NCI-H82 treated with DMSO at 0.1 percent for 48 hours (cell line): Measurements from ENCODE around the gene ARHGDIA.
"Not testable (repeated sequence)": the region's sequence is repeated elsewhere in the genome, so short reads cannot be mapped to it uniquely, and the experiment has no call there.

Experiments
- DNase-seq: peaks from one replicate; lab custom pipeline; 2025; ENCODE audit not compliant: unreplicated experiment; lab: John Stamatoyannopoulos, UW

Gene ARHGDIA

DNA sequence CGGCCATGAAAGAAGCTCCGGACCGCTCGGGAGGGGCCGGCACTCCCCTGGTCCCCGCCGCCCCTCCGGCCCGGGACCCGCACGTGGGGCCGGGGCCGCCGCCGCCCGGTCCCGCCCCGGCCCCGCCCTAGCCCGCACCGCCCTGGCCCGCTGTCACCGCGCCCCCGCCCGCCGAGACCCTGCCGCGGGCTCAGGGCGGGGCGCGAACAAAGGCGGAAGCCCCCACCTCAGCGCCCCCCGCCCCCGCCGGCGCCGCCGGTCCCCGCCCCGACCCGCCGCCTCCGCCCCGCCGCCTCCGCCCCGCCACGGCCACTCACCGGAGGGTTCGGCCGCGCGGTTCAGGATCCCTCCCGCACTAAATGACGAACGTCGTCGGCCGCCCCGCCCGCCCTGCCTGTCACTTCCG is at the start of gene ARHGDIA:
TSS of gene ARHGDIA (minus strand) at position 357 of the 406 bp plus-strand sequence. CDS start 1,407 bp downstream, outside the sequence.
- DNase-seq = no peak

- DNase-seq = no peak
Observed at GRCh38 chr17:81918832-81919545, 47.9 kb upstream of the ARHGDIA start.

- not testable (repeated sequence) for DNase-seq
Observed at GRCh38 chr17:81918333-81918669, 47.2 kb upstream of the ARHGDIA start.

- peak; percentile 34 for DNase-seq
Observed at GRCh38 chr17:81917565-81918332, 46.6 kb upstream of the ARHGDIA start, which contains the start of gene SIRT7. Gene SIRT7 (minus strand): TSS chr17:81918176. CDS start chr17:81918131, 45 bp downstream.

DNA sequence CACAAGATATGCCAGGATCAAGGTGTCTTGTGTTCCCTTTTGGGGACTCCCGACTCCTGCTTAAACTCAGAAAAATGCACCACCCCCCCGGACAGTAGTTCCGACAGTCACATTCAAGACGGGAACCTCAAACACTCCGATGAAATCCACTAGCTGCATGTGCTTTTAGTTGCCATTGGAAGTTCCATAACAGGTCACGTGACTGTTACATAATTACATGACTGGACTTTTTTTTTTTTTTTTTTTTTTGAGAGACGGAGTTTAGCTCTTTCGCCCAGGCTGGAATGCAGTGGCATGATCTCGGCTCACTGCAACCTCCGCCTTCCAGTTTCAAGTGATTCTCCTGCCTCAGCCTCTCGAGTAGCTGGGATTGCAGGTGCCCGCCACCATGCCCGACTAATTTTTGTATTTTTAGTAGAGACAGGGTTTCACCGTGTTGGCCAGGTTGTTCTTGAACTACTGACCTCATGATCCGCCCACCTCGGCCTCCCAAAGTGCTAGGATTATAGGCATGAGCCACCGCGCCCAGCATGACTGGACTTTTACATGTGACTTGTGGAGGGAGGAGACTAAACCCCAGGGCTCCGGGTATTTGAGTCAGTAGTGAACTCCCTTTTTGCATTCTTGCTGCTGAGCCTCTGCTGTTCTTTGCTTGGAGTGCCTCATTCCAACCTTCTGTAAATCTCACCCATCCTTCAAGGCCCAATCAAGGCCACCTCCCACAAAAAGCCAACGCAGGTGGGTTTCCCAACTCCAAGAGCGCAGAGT is 45.3 kb upstream of the ARHGDIA start:
- no peak for DNase-seq

GRCh38 chr17:81915331-81915730 is 44.2 kb upstream of the ARHGDIA start:
- DNase-seq = no peak

- DNase-seq = no peak
Observed at GRCh38 chr17:81914103-81914850, 43.1 kb upstream of the ARHGDIA start.

DNA sequence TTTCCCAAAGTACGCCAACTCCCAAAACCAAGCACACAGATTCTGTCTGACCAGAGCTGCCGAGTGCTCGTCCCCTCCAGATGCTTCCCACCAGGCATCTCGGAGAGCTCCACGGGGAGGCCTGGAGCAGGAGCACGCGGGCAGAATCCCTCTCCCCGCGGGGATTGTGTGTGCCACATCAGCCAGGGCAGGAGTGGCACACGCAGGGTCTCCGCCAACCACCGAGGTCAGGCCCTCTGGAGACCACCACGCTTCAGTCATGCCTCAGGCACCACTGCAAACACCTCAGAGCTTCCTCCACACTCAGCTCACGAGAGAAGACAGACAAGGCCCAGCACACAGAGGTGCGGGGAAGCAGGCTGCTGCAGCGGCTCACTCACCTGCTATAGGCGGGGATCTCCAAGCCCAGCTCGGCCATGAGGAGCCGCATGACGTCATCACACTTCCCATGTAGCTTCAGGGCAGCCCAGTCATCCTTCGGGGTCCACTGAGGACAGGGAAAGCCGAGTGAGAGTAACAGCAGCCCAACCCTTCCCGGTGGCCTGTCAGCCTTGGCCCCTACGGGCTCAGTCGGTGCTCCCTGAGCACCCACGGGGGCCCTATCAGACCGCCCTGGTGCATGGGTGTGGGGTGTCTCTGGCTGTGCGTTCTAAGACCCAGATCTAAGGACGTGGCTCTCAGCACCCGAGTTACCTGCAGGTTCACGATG is 42.4 kb upstream of the ARHGDIA start:
- DNase-seq = no peak

GRCh38 chr17:81912441-81913309 is 41.5 kb upstream of the ARHGDIA start:
- DNase-seq = no peak

DNA sequence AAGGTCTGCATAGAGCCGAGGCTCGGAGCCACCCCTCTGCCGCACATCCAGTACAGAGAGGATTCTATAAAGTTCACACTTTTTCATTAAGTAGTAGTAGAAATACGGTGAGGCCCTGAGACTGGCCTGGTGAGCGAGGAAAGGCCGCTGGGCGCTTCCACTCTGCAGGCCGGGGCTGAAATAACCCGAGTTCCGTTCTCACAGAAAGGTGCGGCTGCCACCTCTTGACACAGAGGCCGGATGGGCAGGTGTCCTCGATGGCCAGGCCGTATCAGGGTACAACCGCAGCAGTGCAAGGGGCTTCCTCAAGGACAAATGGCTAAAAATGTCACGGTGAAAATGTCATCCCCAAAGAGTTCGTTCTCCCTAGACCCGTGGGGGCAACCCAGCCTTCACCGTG is 40.8 kb upstream of the ARHGDIA start:
- DNase-seq = no peak

DNA sequence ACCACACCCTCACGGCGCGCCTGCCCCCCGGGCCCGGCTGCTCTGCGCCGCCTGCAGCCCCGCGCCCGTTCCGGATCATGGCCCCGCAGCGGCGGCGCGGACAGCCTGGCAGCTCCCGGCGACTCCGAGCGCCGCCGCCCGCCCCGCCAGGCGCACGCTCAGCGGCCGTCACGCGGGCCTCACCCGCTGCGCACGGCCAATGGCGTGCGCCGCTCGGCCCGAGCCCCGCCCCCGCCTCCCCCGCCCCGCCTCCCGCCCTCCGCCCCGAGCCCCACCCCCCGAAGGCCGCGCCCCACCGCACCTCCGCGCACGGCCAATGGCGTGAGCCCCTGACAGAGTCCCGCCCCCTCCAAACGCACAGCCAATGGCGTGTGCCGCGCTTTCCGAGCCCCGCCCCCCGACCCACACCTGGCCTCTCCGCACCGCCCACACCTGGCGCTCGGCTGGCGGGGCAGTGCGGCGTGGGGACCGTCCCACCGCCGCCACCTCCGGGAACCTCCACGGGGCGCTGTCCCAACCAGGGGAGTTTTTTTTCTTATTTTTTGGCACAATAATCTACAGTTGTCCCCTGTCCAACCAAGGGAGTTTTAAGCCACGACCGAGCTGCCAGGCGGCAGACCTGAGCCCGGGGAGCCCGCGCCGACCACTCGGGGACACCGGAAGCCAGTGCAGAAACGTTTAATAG is 40.3 kb upstream of the ARHGDIA start, which contains the start of gene PCYT2:
TSS of gene PCYT2 (minus strand) at position 123 of the 685 bp plus-strand sequence. CDS start at position 79, 44 bp downstream.
- DNase-seq = peak; percentile 71

DNA sequence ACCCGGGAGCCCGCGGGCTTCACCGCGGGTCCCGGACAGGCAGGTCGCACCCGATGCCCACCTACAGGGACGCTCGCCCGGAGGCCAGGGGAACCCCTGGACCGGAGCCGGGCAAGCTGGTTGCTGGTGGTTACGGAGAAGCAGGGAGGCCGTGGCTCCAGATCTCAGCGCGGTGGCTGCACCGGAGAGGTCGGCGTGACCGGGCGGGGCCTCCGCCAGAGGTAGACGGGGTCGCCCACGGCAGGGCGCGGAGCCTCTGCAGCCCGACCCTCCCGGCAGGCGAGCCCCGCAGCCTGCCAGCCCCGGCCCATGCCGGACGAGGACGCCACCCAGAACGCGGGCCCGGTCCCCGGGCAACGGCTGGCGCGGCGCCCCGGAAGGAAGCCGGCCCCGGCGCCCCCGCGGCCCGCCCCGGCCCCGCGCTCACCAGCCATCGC is 39.7 kb upstream of the ARHGDIA start:
- no peak for DNase-seq

DNA sequence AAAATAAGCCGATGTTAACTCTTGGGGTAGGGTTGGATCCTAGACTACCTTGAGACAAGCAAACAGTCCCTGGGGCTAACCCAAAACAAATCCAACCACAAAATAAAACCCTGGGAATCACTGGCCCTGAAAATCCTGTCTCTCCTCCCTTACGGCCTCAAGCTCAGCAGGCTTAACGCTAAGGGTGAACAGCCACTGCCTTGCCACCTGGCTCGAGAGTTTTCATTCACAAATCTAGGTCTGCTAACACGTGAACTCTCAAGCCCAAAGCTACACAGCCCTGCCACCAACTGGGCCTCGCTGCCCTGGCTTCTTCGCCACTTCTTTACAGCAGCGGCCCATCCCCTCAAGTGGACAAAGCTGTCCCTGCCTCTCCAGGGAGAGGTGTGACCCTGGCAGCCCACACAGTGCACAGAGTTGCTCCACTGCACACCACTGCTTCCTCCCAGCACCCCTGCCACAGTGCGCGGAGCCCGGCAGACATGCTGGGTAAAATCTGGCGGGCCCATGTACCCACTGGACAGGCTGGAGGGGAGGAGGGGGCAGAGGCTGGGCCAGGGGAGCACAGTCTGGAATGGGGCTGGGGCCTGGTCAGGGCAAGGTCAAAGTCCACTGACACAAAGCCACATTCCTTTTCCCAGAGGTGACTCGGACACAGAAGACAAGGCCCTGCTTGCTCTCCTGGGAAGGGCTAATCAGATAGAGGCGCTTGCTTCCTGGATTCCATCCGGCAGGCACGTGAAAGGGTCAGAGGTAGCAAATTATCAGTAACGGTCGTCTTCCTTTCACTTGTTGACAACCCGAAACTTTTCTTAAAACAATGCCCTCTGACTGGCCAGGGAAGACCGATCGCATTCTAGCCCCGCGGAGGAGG is 39.1 kb upstream of the ARHGDIA start:
- DNase-seq = no peak

GRCh38 chr17:81909231-81909630 is 38.1 kb upstream of the ARHGDIA start:
- DNase-seq = no peak

DNA sequence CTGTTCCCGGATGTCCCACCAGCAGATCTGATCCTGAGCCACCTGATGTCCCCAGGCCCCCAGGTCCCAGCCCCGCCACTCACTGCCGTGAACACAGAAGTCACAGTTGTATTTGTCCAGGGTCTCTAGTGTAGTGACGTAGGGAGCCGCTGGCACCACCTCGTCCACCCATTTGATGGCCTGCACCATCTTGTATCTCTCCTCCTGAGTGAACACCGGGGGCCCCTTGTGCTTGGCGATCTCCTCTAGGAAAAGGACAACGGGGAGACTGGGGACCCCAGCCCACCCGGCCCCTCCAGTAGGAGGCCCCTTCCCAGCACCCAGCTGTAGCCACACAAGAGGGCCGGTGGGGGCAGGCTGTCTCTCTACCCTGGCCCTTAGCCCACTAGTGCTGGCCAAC is 37.7 kb upstream of the ARHGDIA start:
- DNase-seq = no peak

DNA sequence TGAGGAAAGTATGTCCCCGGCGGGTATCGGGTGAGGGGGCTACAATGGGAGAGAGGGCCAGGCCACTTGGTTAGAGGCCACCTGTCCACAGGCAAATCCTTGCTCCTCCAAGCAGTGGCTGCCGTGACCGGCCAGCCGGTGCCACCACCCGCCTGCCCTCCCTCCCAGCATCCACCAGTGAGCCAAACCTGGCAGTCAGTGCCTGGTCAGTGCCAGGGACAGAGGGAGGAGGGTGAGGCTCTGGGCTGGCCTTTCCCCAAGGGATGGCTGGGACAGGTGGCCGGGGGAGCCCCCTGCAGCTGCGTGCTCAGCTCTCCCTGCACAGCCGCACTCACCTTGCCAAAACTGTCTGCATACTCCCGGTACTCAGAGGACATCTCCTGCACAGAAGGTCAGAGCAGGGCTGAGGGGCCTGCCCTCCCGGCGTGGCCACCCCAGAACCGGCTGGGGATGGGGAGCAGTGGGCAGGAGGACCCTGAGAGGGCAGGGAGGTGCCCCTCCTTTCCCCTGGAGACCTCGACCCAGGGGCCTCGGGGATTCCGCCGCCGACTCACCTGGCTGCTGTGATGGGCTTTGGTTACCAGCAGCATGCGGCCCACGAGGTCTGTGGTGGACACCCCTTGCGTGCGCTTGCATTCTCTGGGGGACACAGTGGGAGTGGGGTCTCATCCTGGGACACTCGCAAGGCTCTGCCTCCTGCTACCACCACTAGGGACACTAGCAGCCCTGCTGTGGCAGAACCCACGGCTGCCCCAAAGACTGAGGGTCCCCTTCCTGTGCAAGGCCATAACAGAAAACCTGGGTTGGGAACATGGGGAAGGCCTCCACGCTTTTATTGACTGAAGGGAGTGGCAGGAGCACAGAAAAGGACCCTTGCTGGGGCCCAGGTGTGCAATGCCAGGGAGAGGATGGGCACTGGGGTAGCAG is 36.3 kb upstream of the ARHGDIA start:
- DNase-seq = no peak
